ENCODE results near the gene PGAM5.

GRCh38 chr12:132730353-132730752 lies 19.7 kb downstream of the PGAM5 start:
- no peak for TF ChIP-seq EZH2 (IDR thresholded peaks at IDR 0.05; ENCODE audit: insufficient read depth, poor library complexity, severe bottlenecking)
- TF ChIP-seq EZH2phosphoT487 (IDR thresholded peaks at IDR 0.05; ENCODE audit: insufficient read depth, low read depth): no peak
